H9 (cell line): ENCODE data around the gene VPS35L. TPM values are rescaled to one million over a fixed set of nuclear protein-coding genes. Genes with fewer than 3 reads are reported as not detected.

Experiments
- DNase-seq: peaks from one replicate; pipeline ENCODE4 v3.0.0-alpha.2; 2017
- H2AFZ ChIP-seq: one replicate; pipeline ENCODE4 v1.6.1; 2013; ENCODE audit warnings: mild to moderate bottlenecking, low read length, control low read depth, moderate library complexity
- H2AK5ac ChIP-seq: 2 replicates; pipeline ENCODE4 v1.6.1; 2013; ENCODE audit warnings: low read length, control low read depth, mixed read lengths; ENCODE audit not compliant: insufficient read length
- H2BK120ac ChIP-seq: one replicate; pipeline ENCODE4 v1.6.1; 2013; ENCODE audit warnings: low read depth, mild to moderate bottlenecking, low read length, control low read depth, inconsistent platforms; ENCODE audit not compliant: poor library complexity, severe bottlenecking
- H2BK12ac ChIP-seq: 2 replicates; pipeline ENCODE4 v1.6.1; 2013; ENCODE audit warnings: low read length, control low read depth, mixed read lengths, low read depth; ENCODE audit not compliant: insufficient read length
- H2BK15ac ChIP-seq: 2 replicates; pipeline ENCODE4 v1.6.1; 2013; ENCODE audit warnings: low read depth, low read length, control low read depth
- H2BK20ac ChIP-seq: one replicate; pipeline ENCODE4 v1.6.1; 2013; ENCODE audit warnings: low read depth, mild to moderate bottlenecking, low read length, control low read depth, inconsistent platforms; ENCODE audit not compliant: poor library complexity, severe bottlenecking
- H2BK5ac ChIP-seq: 2 replicates; pipeline ENCODE4 v1.6.1; 2013; ENCODE audit warnings: low read length, control low read depth, mixed read lengths; ENCODE audit not compliant: insufficient read length
- H3K14ac ChIP-seq: 2 replicates; pipeline ENCODE4 v1.6.1; 2013; ENCODE audit warnings: low read length, control low read depth; ENCODE audit not compliant: insufficient read depth
- H3K18ac ChIP-seq: 2 replicates; pipeline ENCODE4 v1.6.1; 2013; ENCODE audit warnings: low read depth, mild to moderate bottlenecking, mixed read lengths, low read length, control low read depth; ENCODE audit not compliant: insufficient read length
- H3K23ac ChIP-seq: 2 replicates; pipeline ENCODE4 v1.6.1; 2013; ENCODE audit warnings: low read length, control low read depth, mixed read lengths, low read depth; ENCODE audit not compliant: insufficient read length
- H3K23me2 ChIP-seq: 2 replicates; pipeline ENCODE4 v1.6.1; 2013; ENCODE audit warnings: low read depth, mild to moderate bottlenecking, mixed read lengths, low read length, control low read depth; ENCODE audit not compliant: insufficient read length, poor library complexity, severe bottlenecking
- H3K27ac ChIP-seq: 2 replicates; pipeline ENCODE4 v1.5.1; 2013; ENCODE audit warnings: low read length, control low read depth, mixed read lengths, low read depth; ENCODE audit not compliant: insufficient read length
- H3K27me3 ChIP-seq: 2 replicates; pipeline ENCODE4 v1.6.1; 2013; ENCODE audit warnings: low read length, control low read depth, inconsistent platforms; ENCODE audit not compliant: insufficient read depth
- H3K4ac ChIP-seq: 2 replicates; pipeline ENCODE4 v1.6.1; 2013; ENCODE audit warnings: low read depth, mild to moderate bottlenecking, control low read depth, inconsistent platforms, low read length, moderate library complexity
- H3K4me1 ChIP-seq: 2 replicates; pipeline ENCODE4 v1.6.1; 2013; ENCODE audit warnings: low read length, control low read depth, inconsistent platforms; ENCODE audit not compliant: insufficient read depth
- H3K4me2 ChIP-seq: 2 replicates; pipeline ENCODE4 v1.6.1; 2013; ENCODE audit warnings: low read length, control low read depth, mixed read lengths; ENCODE audit not compliant: insufficient read length, insufficient read depth
- H3K56ac ChIP-seq: 2 replicates; pipeline ENCODE4 v1.6.1; 2013; ENCODE audit warnings: low read depth, mild to moderate bottlenecking, mixed read lengths, low read length, control low read depth; ENCODE audit not compliant: insufficient read length
- H3K79me1 ChIP-seq: 2 replicates; pipeline ENCODE4 v1.6.1; 2013; ENCODE audit warnings: low read depth, mild to moderate bottlenecking, moderate library complexity, low read length, control low read depth, inconsistent platforms; ENCODE audit not compliant: insufficient read depth, poor library complexity, severe bottlenecking
- H3K79me2 ChIP-seq: 2 replicates; pipeline ENCODE4 v1.6.1; 2013; ENCODE audit warnings: low read length, control low read depth, inconsistent platforms; ENCODE audit not compliant: insufficient read depth
- H3K9ac ChIP-seq: 2 replicates; pipeline ENCODE4 v1.6.1; 2013; ENCODE audit warnings: low read length, control low read depth, mixed read lengths; ENCODE audit not compliant: insufficient read length; ENCODE audit errors: extremely low read depth
- H3K9me3 ChIP-seq: one replicate; pipeline ENCODE4 v1.6.1; 2013; ENCODE audit warnings: low read depth, low read length, inconsistent platforms; ENCODE audit not compliant: control insufficient read depth
- H3T11ph ChIP-seq: one replicate; pipeline ENCODE4 v1.6.1; 2013; ENCODE audit warnings: mild to moderate bottlenecking, low read length, control low read depth, inconsistent platforms
- H4K20me1 ChIP-seq: one replicate; pipeline ENCODE4 v1.6.1; 2013; ENCODE audit not compliant: control insufficient read depth, insufficient read length, insufficient read depth
- H4K5ac ChIP-seq: 2 replicates; pipeline ENCODE4 v1.6.1; 2013; ENCODE audit warnings: low read depth, mild to moderate bottlenecking, mixed read lengths, low read length, control low read depth; ENCODE audit not compliant: insufficient read length
- H4K8ac ChIP-seq: replicated peaks from 2 replicates; pipeline ENCODE4 v1.6.1; 2013; ENCODE audit warnings: low read length, control low read depth, mixed read lengths, low read depth; ENCODE audit not compliant: insufficient read length
- H4K91ac ChIP-seq: 2 replicates; pipeline ENCODE4 v1.6.1; 2013; ENCODE audit warnings: low read depth, mild to moderate bottlenecking, moderate library complexity, mixed read lengths, low read length, control low read depth; ENCODE audit not compliant: insufficient read length
- H3K27ac Mint-ChIP-seq, 3 experiments: 2 replicates in 2 of 3; 3 replicates in 1 of 3; pipeline ENCODE4 v1.8.0; 2020 to 2021; ENCODE audit warnings: mixed read lengths in 3 of 3, mild to moderate bottlenecking in 1 of 3, moderate library complexity in 1 of 3
- H3K27me3 Mint-ChIP-seq: 2 replicates; pipeline ENCODE4 v1.8.0; 2021; ENCODE audit warnings: low read depth, mild to moderate bottlenecking, moderate library complexity, mixed read lengths
- H3K36me3 Mint-ChIP-seq, 3 experiments: 2 replicates in 2 of 3; 3 replicates in 1 of 3; pipeline ENCODE4 v1.8.0; 2020 to 2021; ENCODE audit warnings: low read depth in 3 of 3, mixed read lengths in 3 of 3; ENCODE audit not compliant: insufficient read depth in 1 of 3
- H3K4me1 Mint-ChIP-seq, 2 experiments: 2 replicates each; pipeline ENCODE4 v1.8.0; 2020; ENCODE audit warnings: mixed read lengths in 2 of 2
- H3K4me3 Mint-ChIP-seq, 2 experiments: 2 replicates in 1 of 2; 3 replicates in 1 of 2; pipeline ENCODE4 v1.8.0; 2020 to 2021; ENCODE audit warnings: mild to moderate bottlenecking in 2 of 2, mixed read lengths in 2 of 2, moderate library complexity in 1 of 2
- H3K9me3 Mint-ChIP-seq, 2 experiments: 2 replicates in 1 of 2; 3 replicates in 1 of 2; pipeline ENCODE4 v1.8.0; 2020; ENCODE audit warnings: mild to moderate bottlenecking in 2 of 2, mixed read lengths in 2 of 2, moderate library complexity in 1 of 2
- CTCF ChIP-seq: fragments of 200-600 bp; sonication (generic); conservative IDR thresholded peaks from 3 replicates; pipeline ENCODE4 v1.8.0; 2021; ENCODE audit warnings: antibody characterized with exemption, mild to moderate bottlenecking
- WGBS: extraction: QIAGEN DNeasy Blood & Tissue Kit; methylation state at CpG from one replicate; pipeline ENCODE4 v1.1.7; 2013; ENCODE audit warnings: missing lambda C conversion rate, low lambda C conversion rate, mixed read lengths; ENCODE audit not compliant: insufficient read length; ENCODE audit errors: extremely low coverage; 5-methylcytosine and 5-hydroxymethylcytosine counted together
- total RNA-seq: library from RNA; stranded (reverse); gene quantifications from 2 replicates; pipeline ENCODE4 v1.2.1, GENCODE V29; 2021

Gene VPS35L
- total RNA-seq, 1 experiment from 2014 or later: 58.4 TPM

- no CpG with 5 or more reads among the region's 8 CpGs for whole genome bisulfite sequencing
- Histone ChIP-seq H3K27ac (no peak overlapping the region), H3K79me1 (no peaks in the 10 kb centered on the region), H3K23me2 (no peaks in the 10 kb centered on the region), H2AFZ (no peak overlapping the region), H3K56ac (no peak overlapping the region), H3K14ac (no peak overlapping the region), H3K79me2 (no peaks in the 10 kb centered on the region), H4K5ac (no peak overlapping the region), H2BK15ac (no peak overlapping the region), H2BK120ac (no peak overlapping the region), H3K27me3 (no peaks in the 10 kb centered on the region), H3K9me3 (no peaks in the 10 kb centered on the region), H2BK12ac (no peak overlapping the region), H3T11ph (no peak overlapping the region), H2BK20ac (no peak overlapping the region), H4K91ac (no peak overlapping the region), H3K4me1 (no peaks in the 10 kb centered on the region), H3K23ac (no peak overlapping the region), H2BK5ac (no peak overlapping the region), H3K4me2 (no peak overlapping the region), H4K20me1 (no peaks in the 10 kb centered on the region), H4K8ac (no peak overlapping the region), H3K18ac (no peak overlapping the region), H3K9ac (no peak overlapping the region), H3K4ac (no peak overlapping the region), H2AK5ac (no peak overlapping the region)
- no peak for DNase-seq
- Mint-ChIP-seq H3K27ac (no peak overlapping the region), H3K9me3 (peaks cover 6% of the 10 kb centered on the region in 2 experiments; a peak in 4 of 5 replicates), H3K4me3 (no peak overlapping the region), H3K27me3 (no peaks in the 10 kb centered on the region), H3K36me3 (peaks cover 20 to 60% (median 50%) of the 10 kb centered on the region in 3 experiments; a peak in 6 of 7 replicates), H3K4me1 (no peaks in the 10 kb centered on the region)
- no peak for TF ChIP-seq CTCF
Measured at GRCh38 chr16:19567560-19567959, 12.1 kb downstream of the VPS35L start.
